Esophagus squamous epithelium (tissue), 4 donors: ENCODE results near the gene CWC22.

ENCODE experiments used
- POLR2A ChIP-seq, 4 donors: fragments of 450-650 bp; IDR thresholded peaks; one replicate each; pipeline ENCODE4 v1.6.1; 2017; ENCODE audit warnings: antibody characterized with exemption in 4 of 4, mild to moderate bottlenecking in 4 of 4, moderate library complexity in 3 of 4
- TF ChIP-seq, protein P1 (sequence below), 6 experiments: fragments of 450-650 bp in 4 of 6; fragments of 200-600 bp in 2 of 6; sonication (generic) in 2 of 6; IDR thresholded peaks; one replicate each; pipeline ENCODE4 v1.5.1; 2016 to 2019; ENCODE audit warnings: antibody characterized with exemption in 6 of 6, mild to moderate bottlenecking in 4 of 6, moderate library complexity in 4 of 6

DNA sequence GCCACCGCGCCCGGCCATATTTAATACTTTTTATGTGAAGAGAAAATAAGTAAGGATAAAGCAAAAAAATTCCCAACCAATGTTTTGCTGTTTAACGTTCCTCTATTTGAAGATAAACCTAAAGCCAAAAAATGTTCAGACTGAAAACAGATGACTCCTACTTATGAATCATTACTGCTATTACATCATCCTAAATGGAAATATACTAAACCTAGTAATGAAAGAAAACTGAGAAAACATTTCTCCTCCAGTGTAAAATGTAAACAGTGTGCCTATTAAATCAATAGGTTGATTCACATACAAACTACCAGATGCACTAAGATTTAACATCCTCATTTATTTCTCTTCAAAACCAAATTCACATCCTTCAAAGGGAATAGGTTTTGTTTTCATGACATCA lies 43.5 kb downstream of the CWC22 start:
- TF ChIP-seq, protein P1, sequence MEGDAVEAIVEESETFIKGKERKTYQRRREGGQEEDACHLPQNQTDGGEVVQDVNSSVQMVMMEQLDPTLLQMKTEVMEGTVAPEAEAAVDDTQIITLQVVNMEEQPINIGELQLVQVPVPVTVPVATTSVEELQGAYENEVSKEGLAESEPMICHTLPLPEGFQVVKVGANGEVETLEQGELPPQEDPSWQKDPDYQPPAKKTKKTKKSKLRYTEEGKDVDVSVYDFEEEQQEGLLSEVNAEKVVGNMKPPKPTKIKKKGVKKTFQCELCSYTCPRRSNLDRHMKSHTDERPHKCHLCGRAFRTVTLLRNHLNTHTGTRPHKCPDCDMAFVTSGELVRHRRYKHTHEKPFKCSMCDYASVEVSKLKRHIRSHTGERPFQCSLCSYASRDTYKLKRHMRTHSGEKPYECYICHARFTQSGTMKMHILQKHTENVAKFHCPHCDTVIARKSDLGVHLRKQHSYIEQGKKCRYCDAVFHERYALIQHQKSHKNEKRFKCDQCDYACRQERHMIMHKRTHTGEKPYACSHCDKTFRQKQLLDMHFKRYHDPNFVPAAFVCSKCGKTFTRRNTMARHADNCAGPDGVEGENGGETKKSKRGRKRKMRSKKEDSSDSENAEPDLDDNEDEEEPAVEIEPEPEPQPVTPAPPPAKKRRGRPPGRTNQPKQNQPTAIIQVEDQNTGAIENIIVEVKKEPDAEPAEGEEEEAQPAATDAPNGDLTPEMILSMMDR (IDR thresholded peaks at IDR 0.05), result no peak
- no peak for TF ChIP-seq POLR2A (IDR thresholded peaks at IDR 0.05)
